Raji (cell line): ENCODE data around the gene FAM156A.
A peak's percentile ranks its signal among the peaks of the same experiment; 100 is the strongest.
"Not testable (repeated sequence)": the region's sequence is repeated elsewhere in the genome, so short reads cannot be mapped to it uniquely, and the experiment has no call there.

Source experiments
- POLR2A ChIP-seq: IDR thresholded peaks from 2 replicates; pipeline ENCODE4 v1.6.1; 2011; ENCODE audit warnings: low read depth, low read length, control low read depth; ENCODE audit not compliant: insufficient read depth

The FAM156A gene

GRCh38 chrX:52958113-52958959, at the start of gene FAM156A:
FAM156A (minus strand) TSS chrX:52958518; CDS start chrX:52948588, 9,930 bp downstream.
- TF ChIP-seq POLR2A = not testable (repeated sequence)

GRCh38 chrX:53005327-53005726, 47.0 kb upstream of the FAM156A start:
- no peak for TF ChIP-seq POLR2A

GRCh38 chrX:53004811-53005210, 46.5 kb upstream of the FAM156A start:
- TF ChIP-seq POLR2A = no peak

GRCh38 chrX:53004038-53004437, 45.7 kb upstream of the FAM156A start:
- no peak for TF ChIP-seq POLR2A

GRCh38 chrX:53003111-53003510, 44.8 kb upstream of the FAM156A start:
- no peak for TF ChIP-seq POLR2A

GRCh38 chrX:53001958-53002357, 43.6 kb upstream of the FAM156A start:
- TF ChIP-seq POLR2A = no peak

GRCh38 chrX:53000447-53001135, 42.3 kb upstream of the FAM156A start:
- TF ChIP-seq POLR2A = no peak

GRCh38 chrX:52995987-52996331, 37.6 kb upstream of the FAM156A start:
- TF ChIP-seq POLR2A = peak; percentile 62

GRCh38 chrX:52995135-52995986, 37.0 kb upstream of the FAM156A start:
- TF ChIP-seq POLR2A = peak; percentile 53

- no peak for TF ChIP-seq POLR2A
Observed at GRCh38 chrX:52990848-52991247, 32.5 kb upstream of the FAM156A start.

- no peak for TF ChIP-seq POLR2A
Observed at GRCh38 chrX:52988985-52989917, 30.9 kb upstream of the FAM156A start.

GRCh38 chrX:52983321-52984000, 25.1 kb upstream of the FAM156A start:
- TF ChIP-seq POLR2A = no peak

- TF ChIP-seq POLR2A = no peak
Observed at GRCh38 chrX:52979993-52980392, 21.7 kb upstream of the FAM156A start.

- no peak for TF ChIP-seq POLR2A
Observed at GRCh38 chrX:52979568-52979967, 21.2 kb upstream of the FAM156A start.

- TF ChIP-seq POLR2A = no peak
Observed at GRCh38 chrX:52977953-52978352, 19.6 kb upstream of the FAM156A start.
